ENCODE results near the gene COX6B1.
"Not testable (repeated sequence)": the region's sequence is repeated elsewhere in the genome, so short reads cannot be mapped to it uniquely, and the experiment has no call there.

Gene COX6B1

GRCh38 chr19:35648017-35648961 lies at the start of gene COX6B1:
TSS of gene COX6B1 (plus strand) at chr19:35648323. CDS start at chr19:35651244, 2,921 bp downstream.
- peak; percentile 90 for DNase-seq (ENCODE audit: low read depth in 2 of 2)

DNA sequence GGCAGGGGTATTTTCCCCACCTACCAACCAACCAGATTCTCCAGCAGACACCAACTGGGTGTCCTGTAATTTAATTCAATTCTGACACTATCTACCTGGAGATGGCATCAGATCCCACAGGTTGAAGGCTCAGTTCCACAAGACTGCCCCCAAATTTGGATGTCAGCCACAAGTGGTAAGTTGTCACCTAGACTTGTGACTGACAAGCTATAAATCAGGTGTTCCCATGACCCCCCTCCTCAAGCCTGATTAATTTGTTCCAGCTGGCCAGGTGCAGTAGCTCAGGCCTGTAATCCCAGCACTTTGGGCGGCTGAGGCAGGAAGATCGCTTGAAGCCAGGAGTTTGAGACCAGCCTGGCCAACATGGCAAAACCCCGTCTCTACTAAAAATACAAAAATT lies 46.2 kb upstream of the COX6B1 start:
- DNase-seq (ENCODE audit: low read depth in 2 of 2): no peak

DNA sequence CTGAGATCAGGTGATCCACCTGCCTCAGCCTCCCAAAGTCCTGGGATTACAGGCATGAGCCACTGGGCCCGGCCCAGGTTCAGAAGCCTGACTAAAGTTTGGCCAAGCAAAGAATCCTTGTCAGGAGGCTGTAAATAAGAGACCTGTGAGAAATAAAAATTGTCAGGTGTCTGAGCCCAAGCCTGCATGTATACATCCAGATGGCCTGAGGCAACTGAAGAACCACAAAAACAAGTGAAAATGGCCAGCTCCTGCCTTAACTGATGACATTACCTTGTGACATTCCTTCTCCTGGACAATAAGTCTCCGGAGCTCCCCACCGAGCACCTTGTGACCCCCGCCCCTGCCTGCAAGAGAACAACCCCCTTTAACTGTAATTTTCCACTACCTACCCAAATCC lies 43.7 kb upstream of the COX6B1 start:
- not testable (repeated sequence) for DNase-seq (ENCODE audit: low read depth in 2 of 2)

GRCh38 chr19:35607170-35607569 lies 41.0 kb upstream of the COX6B1 start:
- DNase-seq (ENCODE audit: low read depth in 2 of 2): not testable (repeated sequence)

GRCh38 chr19:35607661-35608060 lies 40.5 kb upstream of the COX6B1 start:
- DNase-seq (ENCODE audit: low read depth in 2 of 2): no peak

DNA sequence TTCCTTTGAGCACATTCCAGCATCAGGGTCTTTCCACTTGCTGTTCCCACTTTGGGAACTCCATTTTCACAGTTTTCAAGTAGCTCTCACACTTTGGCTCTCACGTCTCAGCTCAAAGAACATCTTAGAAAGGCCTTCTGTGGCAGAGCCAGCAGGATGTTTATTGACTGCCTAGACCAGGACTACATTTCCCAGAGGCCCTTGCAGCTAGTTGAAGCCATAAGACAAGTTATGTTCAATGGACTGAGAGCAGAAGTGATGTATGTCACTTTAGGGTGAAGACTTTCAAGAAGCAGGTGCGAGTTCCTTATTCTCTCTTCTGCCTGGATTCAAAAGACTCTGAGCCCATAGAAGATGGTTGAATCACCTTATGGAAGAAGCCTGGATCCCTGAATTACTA lies 39.9 kb upstream of the COX6B1 start:
- DNase-seq (ENCODE audit: low read depth in 2 of 2): no peak

DNA sequence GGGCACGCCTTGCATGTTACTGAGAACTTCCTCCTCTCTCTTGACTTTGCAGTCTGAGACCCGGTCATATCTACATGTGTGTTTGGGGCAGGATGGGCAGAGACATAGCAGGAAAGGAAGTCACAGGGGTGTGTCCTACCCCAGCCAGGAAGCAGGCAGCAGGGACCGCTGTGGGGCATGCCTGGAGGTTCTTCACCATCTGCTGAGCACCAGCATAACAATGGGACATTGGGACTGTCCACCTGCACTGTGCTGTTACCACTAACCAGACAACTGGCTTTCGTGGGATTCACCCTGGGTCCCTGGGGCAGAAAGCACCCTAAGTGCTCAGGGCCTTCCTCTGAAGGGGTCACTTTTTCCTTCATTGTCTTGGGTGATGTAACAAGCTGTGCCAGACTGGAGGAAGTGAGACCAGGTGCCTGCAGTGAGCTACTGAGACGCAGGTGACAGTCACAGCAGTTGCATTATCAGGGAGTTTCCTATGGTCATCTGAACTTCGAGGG lies 38.2 kb upstream of the COX6B1 start:
- no peak for DNase-seq (ENCODE audit: low read depth in 2 of 2)

DNA sequence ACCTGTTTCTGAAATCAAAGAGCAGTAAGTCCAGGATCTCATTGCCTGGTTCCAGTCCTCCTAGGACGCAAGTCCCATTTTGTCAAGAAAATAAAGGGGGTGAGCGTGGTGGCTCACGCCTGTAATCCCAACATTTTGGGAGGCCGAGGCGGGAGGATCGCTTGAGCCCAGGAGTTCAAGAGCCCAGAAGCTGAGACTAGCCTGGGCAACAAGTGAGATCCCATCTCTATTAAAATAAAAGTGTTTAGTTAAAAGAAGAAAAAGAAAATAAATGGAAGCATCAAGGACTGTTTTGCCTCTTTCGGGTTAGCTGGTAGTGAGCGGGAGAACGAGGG lies 35.9 kb upstream of the COX6B1 start:
- no peak for DNase-seq (ENCODE audit: low read depth in 2 of 2)

DNA sequence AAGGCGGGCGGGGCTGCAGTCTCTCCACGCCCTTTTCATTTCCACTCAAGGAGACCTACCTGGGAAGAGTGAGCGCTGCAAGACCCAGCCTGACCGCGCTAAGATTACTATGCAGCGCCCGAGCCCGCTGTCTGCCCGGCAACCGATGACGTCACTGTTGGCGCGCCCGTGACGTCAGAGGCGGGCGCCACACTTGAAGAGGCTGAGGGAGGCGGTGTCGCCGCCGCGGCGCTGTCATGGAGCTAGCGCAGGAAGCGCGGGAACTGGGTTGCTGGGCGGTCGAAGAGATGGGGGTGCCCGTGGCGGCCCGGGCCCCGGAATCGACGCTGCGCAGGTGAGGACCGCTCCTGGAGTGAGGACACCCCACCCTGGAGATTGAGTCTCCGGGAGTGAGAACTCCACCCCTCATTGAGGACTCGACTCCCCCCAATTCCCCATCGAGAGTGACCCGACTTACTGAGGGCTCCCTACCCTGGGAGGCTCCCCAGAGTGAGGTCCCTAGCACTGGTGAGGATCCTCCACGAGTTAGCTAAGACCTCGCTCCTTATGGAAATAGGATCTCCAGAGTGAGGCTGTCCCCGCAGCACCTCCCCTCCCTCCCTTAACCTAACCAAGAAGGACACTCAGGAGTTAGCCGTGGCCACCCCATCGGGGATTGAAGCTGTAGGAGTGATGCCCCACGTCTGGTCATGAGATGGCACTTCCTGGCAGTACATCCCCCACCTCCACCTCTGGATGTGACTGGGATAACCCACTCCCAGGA lies 35.4 kb upstream of the COX6B1 start, which contains the start of gene HAUS5:
Gene HAUS5, plus strand, starts transcription at position 177 of the 763 bp plus-strand sequence. Its CDS starts 60 bp downstream, at position 237.
- peak; percentile 95 for DNase-seq (ENCODE audit: low read depth in 2 of 2)

- no peak for DNase-seq (ENCODE audit: low read depth in 2 of 2)
These were observed 34.5 kb upstream of the COX6B1 start for GRCh38 chr19:35613574-35613973.

DNA sequence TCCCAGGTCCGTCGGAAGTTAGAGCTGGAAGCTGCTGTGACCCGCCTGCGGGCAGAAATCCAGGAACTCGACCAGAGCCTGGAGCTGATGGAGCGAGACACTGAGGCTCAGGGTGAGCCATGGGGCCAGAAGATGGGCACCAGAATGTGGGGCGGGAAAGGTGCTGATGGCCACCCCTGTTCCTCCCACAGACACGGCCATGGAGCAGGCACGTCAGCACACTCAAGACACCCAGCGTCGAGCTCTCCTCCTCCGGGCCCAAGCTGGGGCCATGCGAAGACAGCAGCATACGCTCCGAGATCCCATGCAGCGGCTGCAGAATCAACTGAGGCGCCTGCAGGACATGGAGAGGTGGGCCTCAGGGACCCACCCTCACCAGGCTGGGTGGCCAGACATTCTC lies 33.1 kb upstream of the COX6B1 start:
- DNase-seq (ENCODE audit: low read depth in 2 of 2): no peak

DNA sequence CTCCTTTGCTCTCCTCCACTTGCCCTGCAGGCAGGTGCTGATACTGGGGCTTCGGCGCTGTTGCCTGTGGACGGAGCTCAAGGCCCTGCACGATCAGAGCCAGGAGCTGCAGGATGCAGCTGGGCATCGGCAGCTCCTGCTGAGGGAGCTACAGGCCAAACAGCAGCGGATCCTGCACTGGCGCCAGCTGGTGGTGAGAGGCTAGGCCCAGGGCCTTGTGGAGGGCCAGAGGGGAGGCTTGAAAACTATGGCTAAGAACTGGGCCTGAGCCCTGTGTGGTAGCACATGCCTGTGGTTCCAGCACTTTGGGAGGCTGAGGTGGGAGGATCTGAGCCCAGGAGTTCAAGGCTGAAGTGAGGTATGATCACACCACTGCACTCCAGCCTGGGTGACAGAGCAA lies 29.3 kb upstream of the COX6B1 start:
- DNase-seq (ENCODE audit: low read depth in 2 of 2): no peak

- DNase-seq (ENCODE audit: low read depth in 2 of 2): no peak
These were observed 28.7 kb upstream of the COX6B1 start for GRCh38 chr19:35619290-35619923.

DNA sequence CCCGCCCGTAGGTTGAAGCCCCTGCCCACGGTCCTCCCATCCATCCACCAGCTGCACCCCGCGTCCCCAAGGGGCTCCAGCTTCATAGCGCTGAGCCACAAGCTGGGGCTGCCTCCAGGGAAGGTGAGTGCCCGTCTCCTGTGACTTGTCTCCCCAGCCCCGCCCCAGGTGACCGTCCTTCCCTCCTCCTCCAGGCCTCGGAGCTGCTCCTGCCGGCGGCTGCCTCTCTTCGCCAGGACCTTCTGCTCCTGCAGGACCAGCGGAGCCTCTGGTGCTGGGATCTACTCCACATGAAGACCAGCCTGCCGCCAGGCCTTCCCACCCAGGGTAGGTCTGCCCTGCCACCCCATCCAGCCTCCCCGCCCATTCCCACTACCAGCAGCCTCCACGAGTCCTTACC lies 28.1 kb upstream of the COX6B1 start:
- no peak for DNase-seq (ENCODE audit: low read depth in 2 of 2)

GRCh38 chr19:35621708-35622107 lies 26.4 kb upstream of the COX6B1 start:
- no peak for DNase-seq (ENCODE audit: low read depth in 2 of 2)

GRCh38 chr19:35622750-35623149 lies 25.4 kb upstream of the COX6B1 start:
- no peak for DNase-seq (ENCODE audit: low read depth in 2 of 2)

DNA sequence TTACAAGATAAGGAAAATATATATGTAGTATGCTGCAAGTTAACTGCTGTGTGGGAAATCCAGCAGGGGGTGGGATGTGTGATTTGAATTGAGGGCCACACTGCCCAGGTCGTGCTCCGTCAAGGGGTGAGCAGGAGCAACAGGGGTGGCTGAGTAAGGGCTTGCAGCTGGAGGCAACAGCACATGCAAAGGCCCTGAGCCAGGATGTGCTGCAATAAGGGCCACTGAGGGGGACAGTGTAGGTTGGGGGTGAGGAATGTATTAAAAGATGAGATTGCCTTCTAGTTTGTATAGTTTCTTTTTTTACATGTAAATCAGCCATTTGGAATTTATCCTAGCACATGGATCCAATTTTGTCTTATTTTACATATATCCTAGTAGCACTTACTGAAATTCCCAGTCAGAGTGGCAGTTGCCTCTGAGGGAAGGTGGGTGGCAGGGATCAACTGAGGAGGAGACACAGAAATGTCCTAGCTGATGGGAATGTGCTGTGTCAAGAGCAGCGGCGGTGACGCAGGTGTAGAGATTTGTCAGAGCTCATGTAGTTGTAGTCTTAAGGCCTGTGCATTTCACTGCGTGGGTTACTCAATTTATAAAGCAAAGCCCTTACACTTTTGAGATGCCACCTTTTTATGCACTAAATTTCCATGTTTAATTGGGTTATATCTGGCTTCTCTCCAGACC lies 24.7 kb upstream of the COX6B1 start:
- DNase-seq (ENCODE audit: low read depth in 2 of 2): no peak

- no peak for DNase-seq (ENCODE audit: low read depth in 2 of 2)
These were observed 19.9 kb upstream of the COX6B1 start for GRCh38 chr19:35628264-35628564.

DNA sequence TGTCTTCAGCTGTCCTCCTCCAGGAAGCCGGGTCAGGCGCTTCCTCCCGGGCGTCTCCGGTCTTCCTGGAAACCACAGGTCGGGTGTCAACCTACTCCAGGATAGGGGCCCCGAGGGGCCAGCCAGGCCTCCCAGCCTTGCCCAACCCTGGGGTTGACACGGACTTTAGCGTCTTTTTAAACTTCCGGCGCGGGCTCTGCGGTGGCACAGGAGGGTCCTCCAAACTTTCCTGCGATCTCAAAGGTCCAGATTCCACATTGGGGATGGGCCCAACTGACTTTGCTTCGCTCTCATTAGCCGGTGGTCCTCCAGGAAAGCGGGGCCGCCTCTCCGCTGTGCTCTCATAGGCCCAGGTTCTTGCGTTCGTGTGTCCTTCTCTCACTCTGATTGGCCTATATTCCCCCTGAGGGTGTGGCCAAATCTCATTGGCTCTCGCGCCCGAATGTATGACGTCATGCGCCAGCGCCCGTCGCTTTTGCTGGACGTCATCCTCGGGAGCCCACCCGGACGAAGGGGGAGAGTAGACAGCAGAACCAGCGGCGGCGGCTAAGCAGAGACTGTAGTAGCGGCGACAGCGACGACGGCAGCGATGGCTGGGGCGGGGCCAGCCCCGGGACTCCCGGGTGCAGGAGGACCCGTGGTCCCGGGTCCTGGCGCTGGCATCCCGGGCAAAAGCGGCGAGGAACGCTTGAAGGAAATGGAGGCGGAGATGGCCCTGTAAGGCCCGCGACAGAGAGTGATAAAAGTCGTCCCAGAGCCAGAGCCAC lies 19.4 kb upstream of the COX6B1 start, which contains the start of gene RBM42:
Gene RBM42, plus strand, starts transcription at position 472 of the 767 bp plus-strand sequence. Its CDS starts 118 bp downstream, at position 590.
- DNase-seq (ENCODE audit: low read depth in 2 of 2): peak; percentile 93 to 94

DNA sequence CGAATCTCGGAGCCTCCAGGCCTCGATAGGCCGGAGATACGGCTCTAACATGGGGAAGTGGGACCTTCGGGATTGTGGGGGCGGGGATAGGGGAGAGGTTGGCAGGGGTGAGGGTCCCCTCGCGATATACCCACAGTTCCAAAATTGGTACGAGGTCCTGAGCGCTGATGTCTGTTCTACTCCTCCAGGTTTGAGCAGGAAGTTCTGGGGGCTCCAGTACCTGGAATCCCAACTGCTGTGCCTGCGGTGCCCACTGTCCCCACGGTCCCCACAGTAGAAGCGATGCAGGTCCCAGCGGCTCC lies 18.8 kb upstream of the COX6B1 start:
- DNase-seq (ENCODE audit: low read depth in 2 of 2): no peak
